ENCODE results near the gene TAGLN3. TPM values are rescaled to one million over a fixed set of nuclear protein-coding genes. Genes with fewer than 3 reads are reported as not detected.
A peak's percentile ranks its signal among the peaks of the same experiment; 100 is the strongest.

TAGLN3 gene
- total RNA-seq, 1 experiment from 2014 or later: not detected

DNA sequence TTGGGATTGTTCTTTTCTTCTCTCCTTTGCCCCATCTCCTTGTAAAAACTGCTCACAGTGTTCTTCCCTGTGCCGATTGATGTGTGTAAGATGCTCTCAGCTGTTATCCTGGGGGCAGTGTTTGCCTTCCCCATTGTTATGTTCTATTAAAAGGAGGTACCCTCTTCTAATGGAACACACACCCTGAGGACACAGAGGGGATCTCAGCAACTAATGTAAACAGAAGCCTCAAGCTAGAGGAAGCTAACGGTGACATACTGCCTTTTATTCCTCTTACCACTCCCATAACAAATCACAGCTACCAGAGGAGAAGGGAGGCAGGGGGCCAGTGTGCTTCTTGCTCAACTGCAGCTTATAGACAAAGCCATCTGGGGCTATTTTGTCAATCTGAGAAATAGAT is 2.2 kb downstream of the TAGLN3 start:
- intact Hi-C loops (cut with micrococcal nuclease; ENCODE audit: unreplicated experiment): no loop called here
- Histone ChIP-seq H3K36me3 (ENCODE audit: low read depth) (no peaks in the 10 kb centered on the region), H3K4me1 (replicated peaks; ENCODE audit: insufficient read depth) (peaks cover 15% of the 10 kb centered on the region; the same call in 1 of the 2 replicates), H3K9me3 (ENCODE audit: insufficient read depth, low read depth) (peaks cover 4% of the 10 kb centered on the region; the same call in 1 of the 2 replicates), H4K20me1 (ENCODE audit: insufficient read depth) (no peaks in the 10 kb centered on the region), H3K27me3 (ENCODE audit: insufficient read depth, low read depth) (no peaks in the 10 kb centered on the region), H3K27ac (no peak overlapping the region), H3K79me2 (ENCODE audit: low read depth) (no peaks in the 10 kb centered on the region), H3K4me3 (no peak overlapping the region), H3K4me2 (no peak overlapping the region), H2AFZ (no peak overlapping the region), H3K9me2 (ENCODE audit: insufficient read depth) (no peaks in the 10 kb centered on the region), H3F3A (ENCODE audit: insufficient read depth, low read depth) (no peaks in the 10 kb centered on the region)
- ChIA-PET POLR2A (ENCODE audit: unreplicated experiment) (no interaction called here), CTCF (no interaction called here)
- no peak for DNase-seq
- no TSS peak for BruUV-seq (replicated peaks)
- TF ChIP-seq, protein P1, sequence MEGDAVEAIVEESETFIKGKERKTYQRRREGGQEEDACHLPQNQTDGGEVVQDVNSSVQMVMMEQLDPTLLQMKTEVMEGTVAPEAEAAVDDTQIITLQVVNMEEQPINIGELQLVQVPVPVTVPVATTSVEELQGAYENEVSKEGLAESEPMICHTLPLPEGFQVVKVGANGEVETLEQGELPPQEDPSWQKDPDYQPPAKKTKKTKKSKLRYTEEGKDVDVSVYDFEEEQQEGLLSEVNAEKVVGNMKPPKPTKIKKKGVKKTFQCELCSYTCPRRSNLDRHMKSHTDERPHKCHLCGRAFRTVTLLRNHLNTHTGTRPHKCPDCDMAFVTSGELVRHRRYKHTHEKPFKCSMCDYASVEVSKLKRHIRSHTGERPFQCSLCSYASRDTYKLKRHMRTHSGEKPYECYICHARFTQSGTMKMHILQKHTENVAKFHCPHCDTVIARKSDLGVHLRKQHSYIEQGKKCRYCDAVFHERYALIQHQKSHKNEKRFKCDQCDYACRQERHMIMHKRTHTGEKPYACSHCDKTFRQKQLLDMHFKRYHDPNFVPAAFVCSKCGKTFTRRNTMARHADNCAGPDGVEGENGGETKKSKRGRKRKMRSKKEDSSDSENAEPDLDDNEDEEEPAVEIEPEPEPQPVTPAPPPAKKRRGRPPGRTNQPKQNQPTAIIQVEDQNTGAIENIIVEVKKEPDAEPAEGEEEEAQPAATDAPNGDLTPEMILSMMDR (conservative IDR thresholded peaks at IDR 0.05): no peak
- no peak for TF ChIP-seq EZH2 (IDR thresholded peaks at IDR 0.05; ENCODE audit: low read depth)

DNA sequence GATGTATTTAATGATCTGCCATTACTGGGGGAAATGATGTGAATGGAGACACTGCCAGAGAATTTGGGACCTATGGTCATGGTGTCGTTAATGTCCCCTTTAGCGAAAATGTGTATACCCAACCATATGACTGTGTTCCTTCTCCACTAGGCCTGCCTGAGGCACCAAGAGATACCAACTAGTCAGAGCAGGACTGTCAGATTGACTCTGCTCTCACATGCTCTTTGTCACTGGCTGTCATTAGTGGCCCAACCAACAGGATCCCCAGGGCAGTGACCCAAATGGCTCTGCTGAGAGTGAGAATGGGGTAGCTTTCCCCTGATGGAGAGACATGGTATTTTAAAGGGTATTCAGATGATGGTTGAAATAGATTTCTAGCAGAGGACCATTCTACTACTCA is 2.8 kb downstream of the TAGLN3 start:
- no peak for DNase-seq
- no peaks in the 10 kb centered on the region for H3F3A ChIP-seq (ENCODE audit: insufficient read depth, low read depth)
- TF ChIP-seq, protein P1 (conservative IDR thresholded peaks at IDR 0.05): no peak
- TF ChIP-seq EZH2 (IDR thresholded peaks at IDR 0.05; ENCODE audit: low read depth): no peak
- ChIA-PET POLR2A (ENCODE audit: unreplicated experiment) (interaction anchor here (0.7 kb wide), 1 partner anchor 64 kb away, joined by 6 read pairs; no protein-coding TSS in a partner anchor), CTCF (interaction anchor here (1.0 kb wide), 1 partner anchor 12 kb away, joined by 4 read pairs; no protein-coding TSS in a partner anchor)
- H3K9me3 ChIP-seq (ENCODE audit: insufficient read depth, low read depth): peaks cover 4% of the 10 kb centered on the region; the same call in 1 of the 2 replicates
- no peaks in the 10 kb centered on the region for H3K79me2 ChIP-seq (ENCODE audit: low read depth)
- no peak overlapping the region for H3K4me2 ChIP-seq
- no peaks in the 10 kb centered on the region for H3K9me2 ChIP-seq (ENCODE audit: insufficient read depth)
- no peak overlapping the region for H2AFZ ChIP-seq
- H3K27me3 ChIP-seq (ENCODE audit: insufficient read depth, low read depth): no peaks in the 10 kb centered on the region
- H3K36me3 ChIP-seq (ENCODE audit: low read depth): no peaks in the 10 kb centered on the region
- BruUV-seq (replicated peaks): no TSS peak
- intact Hi-C loops (cut with micrococcal nuclease; ENCODE audit: unreplicated experiment): no loop called here
- H3K4me3 ChIP-seq: no peak overlapping the region
- H4K20me1 ChIP-seq (ENCODE audit: insufficient read depth): no peaks in the 10 kb centered on the region
- H3K27ac ChIP-seq: no peak overlapping the region
- peaks cover 15% of the 10 kb centered on the region; the same call in 1 of the 2 replicates for H3K4me1 ChIP-seq (replicated peaks; ENCODE audit: insufficient read depth)

DNA sequence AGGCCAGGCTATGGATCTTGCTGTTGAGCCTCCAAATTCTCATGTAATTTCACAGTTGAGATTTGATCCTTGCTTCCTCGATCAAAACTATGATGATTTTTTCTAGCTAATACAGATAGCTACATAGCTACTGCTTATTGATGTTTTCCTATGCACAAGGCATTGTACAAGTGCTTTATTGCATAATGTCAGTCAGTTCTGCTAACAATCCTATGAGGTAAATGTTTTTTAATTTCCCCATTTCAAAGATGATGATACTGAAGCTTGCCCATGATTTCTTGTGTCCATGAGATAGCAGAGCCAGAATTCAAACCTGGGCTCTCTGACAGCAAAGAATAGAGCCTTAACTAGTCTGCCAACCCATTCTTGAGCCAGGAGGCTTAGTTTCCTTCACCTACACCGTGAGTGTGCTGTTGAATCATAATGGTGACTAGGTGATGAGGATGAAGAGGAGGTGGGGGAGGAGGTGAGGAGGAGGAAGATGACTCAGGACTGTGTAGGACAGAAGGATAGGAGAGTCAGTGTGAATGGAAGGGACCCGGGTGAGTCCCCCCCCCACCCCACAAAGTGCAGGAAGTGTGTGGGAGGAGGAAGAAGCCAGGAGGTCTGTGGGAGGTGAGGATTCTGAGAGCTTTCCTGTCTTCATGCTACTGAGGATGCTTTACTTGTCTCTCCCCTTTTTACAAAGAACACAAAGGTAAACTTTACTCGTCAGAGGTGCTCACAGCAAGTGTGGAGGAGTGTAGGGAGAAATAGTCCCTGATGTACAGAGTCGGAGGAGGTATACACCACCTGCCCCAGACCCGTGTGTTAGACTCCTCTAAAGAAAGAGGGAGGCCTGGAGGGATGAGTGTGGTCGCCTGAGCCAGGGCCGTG is 3.6 kb downstream of the TAGLN3 start:
- peaks cover 4% of the 10 kb centered on the region; the same call in 1 of the 2 replicates for H3K9me3 ChIP-seq (ENCODE audit: insufficient read depth, low read depth)
- POLR2A ChIA-PET (ENCODE audit: unreplicated experiment): interaction anchor here (0.6 to 0.7 kb wide), 2 partner anchors 24 to 65 kb away, joined by 3 to 6 read pairs; no protein-coding TSS in a partner anchor
- TF ChIP-seq, protein P1 (conservative IDR thresholded peaks at IDR 0.05): no peak
- TF ChIP-seq EZH2 (IDR thresholded peaks at IDR 0.05; ENCODE audit: low read depth): no peak
- no peaks in the 10 kb centered on the region for H4K20me1 ChIP-seq (ENCODE audit: insufficient read depth)
- CTCF ChIA-PET: interaction anchor here (1.0 kb wide), 1 partner anchor 11 kb away, joined by 4 read pairs; no protein-coding TSS in a partner anchor
- H3K4me2 ChIP-seq: no peak overlapping the region
- H3K27ac ChIP-seq: no peak overlapping the region
- no peaks in the 10 kb centered on the region for H3F3A ChIP-seq (ENCODE audit: insufficient read depth, low read depth)
- no peaks in the 10 kb centered on the region for H3K27me3 ChIP-seq (ENCODE audit: insufficient read depth, low read depth)
- BruUV-seq (replicated peaks): no TSS peak
- no peak overlapping the region for H3K4me3 ChIP-seq
- H3K9me2 ChIP-seq (ENCODE audit: insufficient read depth): no peaks in the 10 kb centered on the region
- intact Hi-C loops (cut with micrococcal nuclease; ENCODE audit: unreplicated experiment): no loop called here
- H3K4me1 ChIP-seq (replicated peaks; ENCODE audit: insufficient read depth): peaks cover 15% of the 10 kb centered on the region; the same call in 1 of the 2 replicates
- H3K79me2 ChIP-seq (ENCODE audit: low read depth): no peaks in the 10 kb centered on the region
- no peaks in the 10 kb centered on the region for H3K36me3 ChIP-seq (ENCODE audit: low read depth)
- DNase-seq: peak in 1 of 2 experiments; percentile 37
- H2AFZ ChIP-seq: no peak overlapping the region; the same call in 1 of the 2 replicates

Data from PC-9 (cell line).